Osteoblast (primary cell): ENCODE measurements around the gene CCDC87. TPM values are rescaled to one million over a fixed set of nuclear protein-coding genes. Genes with fewer than 3 reads are reported as not detected.
"Not testable (repeated sequence)": the region's sequence is repeated elsewhere in the genome, so short reads cannot be mapped to it uniquely, and the experiment has no call there.

Experiments used
- DNase-seq: peaks from one replicate; pipeline ENCODE4 v3.0.0; 2011; ENCODE audit warnings: low spot score, mixed read lengths; ENCODE audit not compliant: insufficient read length; ENCODE audit errors: missing footprints
- H2AFZ ChIP-seq: 2 replicates; pipeline ENCODE4 v1.6.0; 2011; ENCODE audit warnings: mild to moderate bottlenecking, low read length
- H3K27ac ChIP-seq: 2 replicates; pipeline ENCODE4 v1.5.1; 2011; ENCODE audit warnings: mild to moderate bottlenecking, low read depth, low read length, moderate library complexity
- H3K27me3 ChIP-seq: 2 replicates; pipeline ENCODE4 v1.6.0; 2012; ENCODE audit warnings: mild to moderate bottlenecking, control low read depth, inconsistent platforms, low read length, moderate library complexity; ENCODE audit not compliant: insufficient read depth
- H3K36me3 ChIP-seq: 2 replicates; pipeline ENCODE4 v1.5.1; 2011; ENCODE audit warnings: mild to moderate bottlenecking, low read length, control low read depth, moderate library complexity; ENCODE audit not compliant: insufficient read depth
- H3K4me1 ChIP-seq: 2 replicates; pipeline ENCODE4 v1.5.1; 2011; ENCODE audit warnings: mild to moderate bottlenecking, low read length, control low read depth, moderate library complexity; ENCODE audit not compliant: insufficient read depth
- H3K4me2 ChIP-seq: 2 replicates; pipeline ENCODE4 v1.6.0; 2011; ENCODE audit warnings: mild to moderate bottlenecking, low read length; ENCODE audit not compliant: insufficient read depth
- H3K4me3 ChIP-seq: fragments of 200-600 bp; sonication (generic); 3 replicates; pipeline ENCODE4 v1.5.1; 2012; ENCODE audit warnings: mild to moderate bottlenecking, low read length, inconsistent platforms; ENCODE audit not compliant: insufficient read depth
- H3K79me2 ChIP-seq: 2 replicates; pipeline ENCODE4 v1.6.0; 2012; ENCODE audit warnings: mild to moderate bottlenecking, low read length, control low read depth, inconsistent platforms; ENCODE audit not compliant: insufficient read depth
- H3K9me3 ChIP-seq: 2 replicates; pipeline ENCODE4 v1.5.1; 2011; ENCODE audit warnings: low read depth, low read length, control low read depth
- H4K20me1 ChIP-seq: 2 replicates; pipeline ENCODE4 v1.6.0; 2012; ENCODE audit warnings: mild to moderate bottlenecking, low read length, control low read depth; ENCODE audit not compliant: insufficient read depth
- CTCF ChIP-seq: IDR thresholded peaks from 2 replicates; pipeline ENCODE4 v1.5.1; 2011; ENCODE audit warnings: mild to moderate bottlenecking, low read depth, low read length, moderate library complexity; ENCODE audit errors: extremely low read depth
- total RNA-seq: library from RNA; depleted of rRNA; stranded (reverse); fragments of >200 nt; gene quantifications from 2 replicates; pipeline ENCODE4 v1.2.3, GENCODE V29; 2012

Gene CCDC87
- total RNA-seq, 1 donor: 1.1 TPM

GRCh38 chr11:66593650-66594049 lies 787 bp upstream of the CCDC87 start:
- no peak for TF ChIP-seq CTCF
- H3K27me3 ChIP-seq: no peaks in the 10 kb centered on the region
- H3K79me2 ChIP-seq: peaks cover 37% of the 10 kb centered on the region
- peak overlapping the region; percentile 75 for H3K27ac ChIP-seq
- DNase-seq: no peak
- H3K4me1 ChIP-seq: peaks cover 24% of the 10 kb centered on the region
- peak overlapping the region; percentile 94 for H3K4me2 ChIP-seq
- peak overlapping the region; percentile 89 for H2AFZ ChIP-seq
- H3K4me3 ChIP-seq: peak overlapping the region; percentile 91
- no peaks in the 10 kb centered on the region for H4K20me1 ChIP-seq
- H3K36me3 ChIP-seq: no peaks in the 10 kb centered on the region
- no peaks in the 10 kb centered on the region for H3K9me3 ChIP-seq

- no peaks in the 10 kb centered on the region for H3K36me3 ChIP-seq
- peak overlapping the region; percentile 89 for H2AFZ ChIP-seq
- H3K4me1 ChIP-seq: peaks cover 24% of the 10 kb centered on the region
- H3K4me2 ChIP-seq: peak overlapping the region; percentile 94
- H3K79me2 ChIP-seq: peaks cover 34% of the 10 kb centered on the region
- H3K27me3 ChIP-seq: no peaks in the 10 kb centered on the region
- TF ChIP-seq CTCF: no peak
- H3K9me3 ChIP-seq: no peaks in the 10 kb centered on the region
- peak overlapping the region; percentile 75 for H3K27ac ChIP-seq
- H3K4me3 ChIP-seq: peak overlapping the region; percentile 91
- no peaks in the 10 kb centered on the region for H4K20me1 ChIP-seq
- DNase-seq: no peak
Observed at GRCh38 chr11:66593303-66593635, 406 bp upstream of the CCDC87 start.

GRCh38 chr11:66591175-66591574 lies 1.7 kb downstream of the CCDC87 start:
- H3K27me3 ChIP-seq: no peaks in the 10 kb centered on the region
- H3K36me3 ChIP-seq: no peaks in the 10 kb centered on the region
- no peak overlapping the region for H3K4me3 ChIP-seq
- DNase-seq: peak; percentile 41
- H3K4me2 ChIP-seq: no peak overlapping the region
- H3K27ac ChIP-seq: no peak overlapping the region
- H2AFZ ChIP-seq: no peak overlapping the region
- H4K20me1 ChIP-seq: no peaks in the 10 kb centered on the region
- H3K4me1 ChIP-seq: peaks cover 24% of the 10 kb centered on the region
- H3K79me2 ChIP-seq: peaks cover 26% of the 10 kb centered on the region
- H3K9me3 ChIP-seq: no peaks in the 10 kb centered on the region
- no peak for TF ChIP-seq CTCF

- no peaks in the 10 kb centered on the region for H4K20me1 ChIP-seq
- no peak overlapping the region for H3K27ac ChIP-seq
- no peaks in the 10 kb centered on the region for H3K36me3 ChIP-seq
- no peak overlapping the region for H3K4me3 ChIP-seq
- peaks cover 20% of the 10 kb centered on the region for H3K79me2 ChIP-seq
- peaks cover 17% of the 10 kb centered on the region for H3K4me1 ChIP-seq
- no peak overlapping the region for H2AFZ ChIP-seq
- H3K4me2 ChIP-seq: no peak overlapping the region
- DNase-seq: peak; percentile 66
- no peaks in the 10 kb centered on the region for H3K27me3 ChIP-seq
- TF ChIP-seq CTCF: no peak
- no peaks in the 10 kb centered on the region for H3K9me3 ChIP-seq
Observed at GRCh38 chr11:66589996-66590675, 2.7 kb downstream of the CCDC87 start.

DNA sequence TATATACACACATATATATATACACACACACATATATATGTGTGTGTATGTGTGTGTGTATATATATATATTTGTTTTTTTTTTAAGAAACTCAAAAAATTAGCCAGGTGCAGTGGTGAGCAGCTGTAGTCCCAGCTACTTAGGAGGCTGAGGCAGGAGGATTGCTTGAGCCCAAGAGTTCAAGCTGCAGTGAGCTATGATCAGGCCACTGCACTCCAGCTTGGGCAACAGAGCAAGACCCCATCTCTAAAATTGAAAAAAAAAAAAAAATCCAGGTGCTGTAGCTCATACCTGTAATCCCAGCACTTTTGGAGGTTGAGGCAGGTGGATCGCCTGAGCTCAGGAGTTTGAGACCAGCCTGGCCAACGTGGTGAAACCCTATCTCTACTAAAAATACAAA lies 3.5 kb downstream of the CCDC87 start:
- not testable (repeated sequence) for H2AFZ ChIP-seq, H3K4me1 ChIP-seq, H3K27me3 ChIP-seq, DNase-seq, H4K20me1 ChIP-seq, H3K4me3 ChIP-seq, H3K36me3 ChIP-seq, H3K27ac ChIP-seq, H3K4me2 ChIP-seq, H3K9me3 ChIP-seq
- peaks cover 14% of the 10 kb centered on the region for H3K79me2 ChIP-seq
